LNCAP (cell line): ENCODE measurements around the gene CILP2.

Experiments
- TF ChIP-seq, protein P1 (sequence below): fragments of 450-650 bp; IDR thresholded peaks from 2 replicates; pipeline ENCODE4 v1.5.1; 2017; ENCODE audit warnings: mild to moderate bottlenecking

The CILP2 gene

GRCh38 chr19:19493841-19494546 is 44.1 kb upstream of the CILP2 start:
- TF ChIP-seq, protein P1, sequence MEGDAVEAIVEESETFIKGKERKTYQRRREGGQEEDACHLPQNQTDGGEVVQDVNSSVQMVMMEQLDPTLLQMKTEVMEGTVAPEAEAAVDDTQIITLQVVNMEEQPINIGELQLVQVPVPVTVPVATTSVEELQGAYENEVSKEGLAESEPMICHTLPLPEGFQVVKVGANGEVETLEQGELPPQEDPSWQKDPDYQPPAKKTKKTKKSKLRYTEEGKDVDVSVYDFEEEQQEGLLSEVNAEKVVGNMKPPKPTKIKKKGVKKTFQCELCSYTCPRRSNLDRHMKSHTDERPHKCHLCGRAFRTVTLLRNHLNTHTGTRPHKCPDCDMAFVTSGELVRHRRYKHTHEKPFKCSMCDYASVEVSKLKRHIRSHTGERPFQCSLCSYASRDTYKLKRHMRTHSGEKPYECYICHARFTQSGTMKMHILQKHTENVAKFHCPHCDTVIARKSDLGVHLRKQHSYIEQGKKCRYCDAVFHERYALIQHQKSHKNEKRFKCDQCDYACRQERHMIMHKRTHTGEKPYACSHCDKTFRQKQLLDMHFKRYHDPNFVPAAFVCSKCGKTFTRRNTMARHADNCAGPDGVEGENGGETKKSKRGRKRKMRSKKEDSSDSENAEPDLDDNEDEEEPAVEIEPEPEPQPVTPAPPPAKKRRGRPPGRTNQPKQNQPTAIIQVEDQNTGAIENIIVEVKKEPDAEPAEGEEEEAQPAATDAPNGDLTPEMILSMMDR: 0 out of 2 replicates have a peak, but pooled peaks have one; percentile 11

DNA sequence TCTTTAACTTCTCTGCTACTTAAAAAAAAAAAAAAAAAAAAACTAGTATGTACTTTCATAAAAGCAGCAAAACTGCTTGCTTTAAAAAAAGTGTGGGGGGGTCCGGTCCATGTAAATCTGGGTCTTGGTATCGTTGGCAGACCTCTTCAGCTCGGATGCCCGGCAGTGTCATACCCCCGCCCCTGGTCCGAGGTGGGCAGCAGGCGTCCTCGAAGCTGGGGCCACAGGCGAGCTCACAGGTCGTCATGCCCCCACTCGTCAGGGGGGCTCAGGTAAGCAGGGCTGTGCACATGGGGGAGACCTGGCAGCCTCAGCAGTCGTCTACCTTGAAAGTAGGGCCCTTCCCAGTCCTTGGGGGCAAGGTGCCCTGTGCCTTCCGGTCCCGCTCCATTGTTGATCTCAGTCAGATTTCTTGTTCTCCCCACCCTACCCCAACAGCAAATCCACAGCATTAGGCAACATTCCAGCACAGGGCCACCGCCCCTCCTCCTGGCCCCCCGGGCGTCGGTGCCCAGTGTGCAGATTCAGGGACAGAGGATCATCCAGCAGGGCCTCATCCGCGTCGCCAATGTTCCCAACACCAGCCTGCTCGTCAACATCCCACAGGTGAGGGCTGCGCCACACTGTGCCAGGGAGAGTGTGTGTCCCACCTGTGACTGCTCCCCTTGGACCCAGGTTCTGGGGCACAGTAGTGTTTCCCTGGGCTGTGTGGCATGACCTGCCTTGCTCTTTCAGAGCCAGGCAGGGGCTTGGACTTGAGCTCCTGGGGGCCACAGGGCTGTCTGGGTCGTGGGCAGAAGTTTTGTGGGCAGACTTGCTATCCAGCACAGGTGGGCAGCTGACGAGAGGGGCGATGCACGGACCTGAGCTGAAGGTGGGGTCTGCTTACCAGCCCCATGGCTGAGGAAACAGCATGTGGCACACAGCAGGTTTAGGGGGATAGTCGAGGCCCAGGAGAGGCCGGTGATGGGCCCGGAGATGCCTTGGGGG is 42.2 kb upstream of the CILP2 start:
- TF ChIP-seq, protein P1: no peak

- TF ChIP-seq, protein P1: no peak
These were observed 39.6 kb upstream of the CILP2 start for GRCh38 chr19:19498255-19498991.

DNA sequence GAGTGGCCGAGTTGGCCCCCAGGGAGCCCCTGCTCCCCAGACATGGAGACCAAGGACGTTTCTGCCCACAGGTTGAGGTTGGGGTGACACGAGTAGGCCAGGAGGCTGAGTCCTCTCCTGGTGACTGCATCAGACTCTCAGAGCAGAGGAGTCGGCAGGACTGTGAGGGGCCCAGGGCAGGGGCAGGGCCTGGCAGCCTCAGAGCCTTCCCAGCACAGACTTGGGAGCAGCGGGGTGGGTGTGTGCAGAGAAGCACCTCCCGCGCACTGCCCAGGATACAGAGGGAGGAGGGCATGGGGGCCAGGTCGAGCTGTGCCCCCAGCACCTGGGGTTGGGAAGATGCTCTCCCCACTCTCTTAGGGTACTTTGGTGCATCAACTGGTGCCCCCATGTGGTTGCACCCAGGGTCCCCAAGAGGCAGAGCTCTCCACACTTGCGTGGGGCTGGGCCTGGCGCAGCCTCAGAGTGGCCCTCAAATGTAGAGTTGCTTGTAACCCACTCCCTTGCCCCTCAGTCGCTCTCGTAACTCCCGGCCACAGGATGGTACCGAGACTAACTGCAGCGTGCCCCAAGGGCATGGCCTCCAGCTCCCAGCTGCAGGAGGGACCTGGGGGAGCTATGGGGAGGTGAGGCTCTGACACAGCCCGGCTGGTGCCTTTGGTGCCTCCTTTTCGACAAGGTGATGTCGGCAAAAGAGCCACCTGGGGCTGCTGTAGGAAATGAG is 38.6 kb upstream of the CILP2 start:
- TF ChIP-seq, protein P1: no peak

- TF ChIP-seq, protein P1: no peak
These were observed 37.0 kb upstream of the CILP2 start for GRCh38 chr19:19500975-19501644.

- TF ChIP-seq, protein P1: no peak
These were observed 36.3 kb upstream of the CILP2 start for GRCh38 chr19:19501798-19502197.
